Breast epithelium (tissue), 4 donors: ENCODE data around the gene UMODL1. TPM values are rescaled to one million over a fixed set of nuclear protein-coding genes. Genes with fewer than 3 reads are reported as not detected.
"Not testable (repeated sequence)": the region's sequence is repeated elsewhere in the genome, so short reads cannot be mapped to it uniquely, and the experiment has no call there.

ENCODE experiments used
- DNase-seq, 2 donors: peaks; one replicate each; pipeline ENCODE4 v3.0.0-alpha.2; 2019; ENCODE audit warnings: low spot score in 2 of 2
- H3K27ac ChIP-seq, 2 donors: fragments of 200-600 bp; sonication (generic) in 1 of 2; one replicate each; pipeline ENCODE4 v1.5.1; 2016 to 2019; ENCODE audit warnings: mild to moderate bottlenecking in 1 of 2
- H3K27me3 ChIP-seq, 2 donors: fragments of 200-600 bp; sonication (generic) in 1 of 2; one replicate each; pipeline versions ENCODE4 v1.5.1 to v1.6.0; 2017 to 2019; ENCODE audit warnings: control low read depth in 1 of 2, mild to moderate bottlenecking in 1 of 2
- H3K36me3 ChIP-seq: fragments of 200-600 bp; one replicate; pipeline ENCODE4 v1.5.1; 2019
- H3K4me1 ChIP-seq, 2 donors: fragments of 200-600 bp; sonication (generic); one replicate each; pipeline ENCODE4 v1.5.1; 2016 to 2019; ENCODE audit warnings: control low read depth in 1 of 2
- H3K4me3 ChIP-seq, 3 donors: fragments of 200-600 bp; sonication (generic); 1 replicate in 2 of 3; 2 replicates in 1 of 3; pipeline ENCODE4 v1.5.1; 2016 to 2019; ENCODE audit warnings: mild to moderate bottlenecking in 3 of 3, moderate library complexity in 2 of 3
- H3K9me3 ChIP-seq, 2 donors: fragments of 200-600 bp; sonication (generic) in 1 of 2; one replicate each; pipeline ENCODE4 v1.5.1; 2016 to 2019; ENCODE audit warnings: control low read depth in 1 of 2
- CTCF ChIP-seq, 3 donors: fragments of 450-650 bp; IDR thresholded peaks; one replicate each; pipeline ENCODE4 v1.5.1; 2016 to 2017; ENCODE audit warnings: antibody characterized with exemption in 3 of 3, mild to moderate bottlenecking in 3 of 3, moderate library complexity in 3 of 3
- POLR2A ChIP-seq: fragments of 450-650 bp; IDR thresholded peaks from one replicate; pipeline ENCODE4 v1.6.1; 2016; ENCODE audit warnings: antibody characterized with exemption, mild to moderate bottlenecking, moderate library complexity
- POLR2AphosphoS5 ChIP-seq, 3 donors: sonication (generic); formaldehyde crosslinking; IDR thresholded peaks; one replicate each; pipeline ENCODE4 v1.6.1; 2017; ENCODE audit warnings: antibody characterized with exemption in 3 of 3
- intact Hi-C: fragments of 100-400 bp; cut with DNase I; formaldehyde crosslinking; loops from one replicate; pipeline ENCODE4 v1.15.1; 2023; ENCODE audit warnings: low total_unique reads
- total RNA-seq, 3 donors: library from RNA; depleted of rRNA; stranded (reverse); fragments of >200 nt; gene quantifications; one replicate each; pipeline ENCODE4 v1.1.0, GENCODE V29; 2016

The UMODL1 gene
- total RNA-seq, 3 donors from 2014 or later, result not detected

DNA sequence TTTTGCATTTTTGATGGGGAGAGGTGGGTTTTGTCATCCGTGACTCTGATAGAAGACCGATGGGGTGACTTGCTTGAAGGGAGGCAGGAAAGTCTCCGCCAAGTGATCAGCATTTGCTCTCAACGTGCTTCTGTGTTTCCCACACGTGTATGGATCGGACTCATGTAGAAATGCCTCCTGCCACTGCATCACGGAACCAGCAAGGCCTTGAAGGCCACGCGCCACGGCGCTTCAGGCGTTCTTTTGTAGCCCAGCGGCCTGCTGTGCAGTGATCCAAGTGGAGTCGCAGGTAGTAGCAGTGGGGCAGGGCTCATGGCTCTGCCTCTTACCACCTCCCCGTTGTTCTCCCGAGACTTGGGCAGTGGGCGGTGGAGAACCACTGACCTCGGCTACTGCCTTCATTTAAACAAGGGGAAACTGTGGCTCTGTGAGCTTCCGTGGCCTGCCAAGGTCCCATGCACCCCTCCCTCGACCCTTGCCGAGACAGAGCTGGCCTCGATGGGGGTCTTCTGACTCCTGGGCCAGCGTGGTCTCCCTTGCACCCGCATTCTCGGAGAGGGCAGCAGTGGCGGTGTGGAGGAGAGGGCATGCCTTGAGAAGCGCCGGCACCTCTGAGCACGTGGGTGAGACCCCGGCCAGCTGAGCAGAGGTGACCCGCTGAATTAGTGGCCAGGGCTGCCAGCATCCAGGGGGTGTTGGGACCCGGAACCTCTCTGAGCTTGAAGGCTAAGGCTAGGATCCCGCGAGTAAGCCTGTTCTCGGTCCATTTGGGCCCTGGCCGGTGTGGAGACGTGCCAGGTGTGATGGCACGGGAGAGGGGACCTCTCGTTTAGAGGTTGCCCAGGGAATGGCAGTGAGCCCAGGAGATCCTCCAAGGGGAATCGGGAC lies 101.7 kb downstream of the UMODL1 start:
- TF ChIP-seq POLR2A (no peak), CTCF (IDR thresholded peaks at IDR 0.05) (no peak), POLR2AphosphoS5 (IDR thresholded peaks at IDR 0.05) (no peak)

DNA sequence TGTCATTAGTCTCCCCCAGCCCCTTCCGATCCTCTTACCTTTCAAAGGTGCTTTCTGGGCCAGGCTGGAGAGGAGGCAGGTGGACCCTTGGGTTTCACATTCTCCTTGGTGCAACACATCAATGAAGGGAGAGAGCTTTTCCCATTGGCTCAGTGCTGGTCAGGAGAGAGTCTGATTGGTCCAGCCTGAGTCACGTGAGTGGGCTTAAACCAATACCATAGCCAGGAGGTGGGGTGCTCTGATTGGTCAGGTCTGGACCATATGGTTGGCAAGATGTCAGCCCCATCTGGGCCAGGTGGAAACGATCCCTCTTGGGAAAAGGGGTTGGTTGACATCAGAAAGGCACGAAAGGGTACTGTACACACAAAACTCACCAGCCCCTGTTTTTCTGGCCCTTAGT lies 103.1 kb downstream of the UMODL1 start:
- TF ChIP-seq POLR2A, result no peak
- TF ChIP-seq CTCF (IDR thresholded peaks at IDR 0.05), result no peak
- TF ChIP-seq POLR2AphosphoS5 (IDR thresholded peaks at IDR 0.05), result no peak
- no peak overlapping the region for H3K27ac ChIP-seq
- H3K27me3 ChIP-seq, result no peaks in the 10 kb centered on the region
- H3K9me3 ChIP-seq, result no peaks in the 10 kb centered on the region
- H3K36me3 ChIP-seq, result no peaks in the 10 kb centered on the region
- intact Hi-C loops, result no loop called here
- DNase-seq, result peak in 1 of 2 donors; percentile 15
- no peak overlapping the region for H3K4me3 ChIP-seq
- peaks cover 0 to 5% of the 10 kb centered on the region in 2 donors for H3K4me1 ChIP-seq

More for the DNA sequence above, 101.7 kb downstream of the UMODL1 start:
- no peak overlapping the region for H3K4me3 ChIP-seq
- H3K27ac ChIP-seq, result no peak overlapping the region
- peaks cover 0 to 5% of the 10 kb centered on the region in 2 donors for H3K4me1 ChIP-seq
- no peaks in the 10 kb centered on the region for H3K36me3 ChIP-seq
- H3K9me3 ChIP-seq, result no peaks in the 10 kb centered on the region
- no peaks in the 10 kb centered on the region for H3K27me3 ChIP-seq
- DNase-seq, result no peak
- intact Hi-C loops, result no loop called here

GRCh38 chr21:42175110-42175710 lies 104.1 kb downstream of the UMODL1 start:
- H3K9me3 ChIP-seq, result no peaks in the 10 kb centered on the region
- H3K36me3 ChIP-seq, result no peaks in the 10 kb centered on the region
- peak in 1 of 2 donors; percentile 12 for DNase-seq
- TF ChIP-seq POLR2AphosphoS5 (IDR thresholded peaks at IDR 0.05), result no peak
- TF ChIP-seq CTCF (IDR thresholded peaks at IDR 0.05), result no peak
- TF ChIP-seq POLR2A, result no peak
- H3K27me3 ChIP-seq, result no peaks in the 10 kb centered on the region
- peaks cover 0 to 5% of the 10 kb centered on the region in 2 donors for H3K4me1 ChIP-seq
- no peak overlapping the region for H3K27ac ChIP-seq
- intact Hi-C loops, result no loop called here
- no peak overlapping the region for H3K4me3 ChIP-seq

GRCh38 chr21:42176859-42177258 lies 105.7 kb downstream of the UMODL1 start:
- Histone ChIP-seq H3K27me3 (no peaks in the 10 kb centered on the region), H3K4me3 (no peak overlapping the region), H3K36me3 (no peaks in the 10 kb centered on the region), H3K27ac (peak overlapping the region in 1 of 2 donors; percentile 35), H3K4me1 (no peaks in the 10 kb centered on the region), H3K9me3 (no peaks in the 10 kb centered on the region)
- no peak for DNase-seq
- TF ChIP-seq CTCF (IDR thresholded peaks at IDR 0.05) (no peak), POLR2AphosphoS5 (IDR thresholded peaks at IDR 0.05) (no peak), POLR2A (no peak)
- intact Hi-C loops, result no loop called here

DNA sequence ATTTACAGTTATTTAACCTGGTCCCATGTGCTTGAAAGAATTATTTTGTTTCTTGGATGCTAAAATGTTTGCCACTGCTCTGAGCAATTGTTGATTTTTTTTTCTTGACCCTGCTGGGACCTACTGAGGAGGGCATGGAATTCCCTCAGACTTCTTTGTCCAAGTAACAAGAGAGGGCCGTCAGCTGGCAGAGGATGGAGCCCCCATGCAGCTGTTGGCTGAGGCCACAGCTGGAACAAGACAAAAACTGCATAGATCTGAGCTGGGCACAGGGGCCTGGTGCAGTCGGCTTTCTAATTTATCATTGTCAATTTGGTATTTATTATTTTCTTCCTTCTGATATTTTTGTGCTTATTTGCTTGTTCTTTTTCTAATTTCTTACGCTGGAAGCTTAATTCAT lies 108.2 kb downstream of the UMODL1 start:
- no peaks in the 10 kb centered on the region for H3K9me3 ChIP-seq
- H3K27me3 ChIP-seq, result no peaks in the 10 kb centered on the region
- no peak overlapping the region for H3K4me3 ChIP-seq
- DNase-seq, result no peak
- intact Hi-C loops, result no loop called here
- H3K27ac ChIP-seq, result no peak overlapping the region
- H3K36me3 ChIP-seq, result no peaks in the 10 kb centered on the region
- TF ChIP-seq POLR2A (no peak), POLR2AphosphoS5 (IDR thresholded peaks at IDR 0.05) (no peak), CTCF (IDR thresholded peaks at IDR 0.05) (no peak)
- H3K4me1 ChIP-seq, result no peaks in the 10 kb centered on the region

DNA sequence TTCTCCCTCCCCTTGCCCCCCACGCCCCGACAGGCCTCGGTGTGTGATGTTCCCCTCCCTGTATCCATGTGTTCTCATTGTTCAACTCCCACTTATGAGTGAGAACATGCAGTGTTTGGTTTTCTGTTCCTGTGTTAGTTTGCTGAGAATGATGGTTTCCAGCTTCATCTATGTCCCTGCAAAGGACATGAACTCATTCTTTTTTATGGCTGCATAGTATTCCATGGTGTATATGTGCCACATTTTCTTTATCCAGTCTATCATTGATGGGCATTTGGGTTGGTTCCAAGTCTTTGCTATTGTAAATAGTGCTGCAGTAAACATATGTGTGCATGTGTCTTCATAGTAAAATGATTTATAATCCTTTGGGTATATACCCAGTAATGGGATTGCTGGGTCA lies 108.9 kb downstream of the UMODL1 start:
- H3K4me3 ChIP-seq, H3K27ac ChIP-seq, intact Hi-C loops, H3K27me3 ChIP-seq, H3K9me3 ChIP-seq, H3K36me3 ChIP-seq, H3K4me1 ChIP-seq: not testable (repeated sequence)
- peak in 1 of 2 donors; percentile 7 for DNase-seq
